Spleen (tissue), 11 donors: ENCODE measurements around the gene OXSM. TPM values are rescaled to one million over a fixed set of nuclear protein-coding genes. Genes with fewer than 3 reads are reported as not detected.

ENCODE experiments used
- DNase-seq: peaks from one replicate; pipeline ENCODE4 v3.0.0-alpha.2; 2020
- H3K27ac ChIP-seq, 8 donors: fragments of 200-600 bp; sonication (generic) in 7 of 8; 1 replicate in 4 of 8; 2 replicates in 4 of 8; pipeline versions ENCODE4 v1.5.0 to v1.8.0; 2016 to 2021; ENCODE audit warnings: inconsistent platforms in 4 of 8, mild to moderate bottlenecking in 4 of 8, moderate library complexity in 1 of 8
- H3K27me3 ChIP-seq, 7 donors: fragments of 200-600 bp; sonication (generic) in 6 of 7; replicated peaks in 1 of 7; 1 replicate in 4 of 7; 2 replicates in 3 of 7; pipeline versions ENCODE4 v1.5.0 to v1.8.0; 2016 to 2021; ENCODE audit warnings: inconsistent platforms in 3 of 7, mild to moderate bottlenecking in 1 of 7
- H3K36me3 ChIP-seq, 6 donors: fragments of 200-600 bp; sonication (generic) in 5 of 6; 1 replicate in 4 of 6; 2 replicates in 2 of 6; pipeline versions ENCODE4 v1.5.0 to v1.8.0; 2016 to 2021; ENCODE audit warnings: inconsistent platforms in 2 of 6
- H3K4me1 ChIP-seq, 6 donors: fragments of 200-600 bp; sonication (generic) in 5 of 6; 1 replicate in 3 of 6; 2 replicates in 3 of 6; pipeline versions ENCODE4 v1.5.0 to v1.8.0; 2016 to 2021; ENCODE audit warnings: inconsistent platforms in 3 of 6
- H3K4me3 ChIP-seq, 8 donors: fragments of 200-600 bp; sonication (generic) in 7 of 8; 1 replicate in 4 of 8; 2 replicates in 4 of 8; pipeline versions ENCODE4 v1.5.0 to v1.8.0; 2016 to 2021; ENCODE audit warnings: inconsistent platforms in 4 of 8, mild to moderate bottlenecking in 4 of 8, moderate library complexity in 2 of 8
- H3K9me3 ChIP-seq, 8 donors: fragments of 200-600 bp; sonication (generic) in 7 of 8; 1 replicate in 4 of 8; 2 replicates in 4 of 8; pipeline versions ENCODE4 v1.5.0 to v1.8.0; 2016 to 2021; ENCODE audit warnings: inconsistent platforms in 4 of 8
- CTCF ChIP-seq, 11 experiments: fragments of 200-600 bp in 7 of 11; fragments of 450-650 bp in 4 of 11; sonication (generic) in 4 of 11; IDR thresholded peaks in 8 of 11; conservative IDR thresholded peaks in 3 of 11; 1 replicate in 7 of 11; 2 replicates in 4 of 11; pipeline versions ENCODE4 v1.4.0 to v1.8.0; 2016 to 2021; ENCODE audit warnings: antibody characterized with exemption in 11 of 11, inconsistent platforms in 4 of 11, mild to moderate bottlenecking in 1 of 11
- POLR2A ChIP-seq, 3 donors: fragments of 450-650 bp; IDR thresholded peaks; one replicate each; pipeline ENCODE4 v1.5.1; 2017; ENCODE audit warnings: antibody characterized with exemption in 3 of 3, mild to moderate bottlenecking in 1 of 3
- POLR2AphosphoS5 ChIP-seq, 3 donors: sonication (generic); formaldehyde crosslinking; IDR thresholded peaks; one replicate each; pipeline ENCODE4 v1.5.1; 2017; ENCODE audit warnings: antibody characterized with exemption in 3 of 3
- WGBS, 5 donors: extraction: QIAGEN DNeasy Blood & Tissue Kit in 3 of 5; methylation state at CpG; one replicate each; pipeline versions ENCODE4 v1.1.5 to v1.1.7; 2013 to 2018; 5-methylcytosine and 5-hydroxymethylcytosine counted together
- intact Hi-C: fragments of 100-400 bp; cut with DNase I; formaldehyde crosslinking; loops from one replicate; pipeline ENCODE4 v1.15.0; 2023; ENCODE audit warnings: low total_unique reads
- polyA plus RNA-seq, 3 donors: library from polyadenylated mRNA; stranded (reverse); fragments of 200-250 nt; gene quantifications; one replicate each; pipeline ENCODE4 v1.2.1, GENCODE V29; 2013
- total RNA-seq, 7 donors: library from RNA; depleted of rRNA in 3 of 7; stranded (reverse); fragments of >200 nt in 3 of 7; fragmentation: NEBNext Ultra II Directional in 4 of 7; extraction: Animal tissue kit (Norgen Biotek cat#: 25700) in 4 of 7; gene quantifications; one replicate each; pipeline versions ENCODE4 v1.1.0 to v1.2.1, GENCODE V29; 2016 to 2021
- donor health status: healthy with polysubstance abuse.
- donor health status: DM: no; HTN: no; CAD: no; lungs with moderate emphysema.
- donor health status: DM: no; HTN: no; CAD: no.
- donor health status: Bipolar disorder and iron deficiency.
- donor health status: healthy.
- donor health status: DM: no; HTN: no; CAD: no.
- donor health status: DM: yes; HTN: yes; CAD: no.

Gene OXSM
- total and polyA plus RNA-seq, 10 donors, result 6.9 to 18.7 (median 10.2) TPM

DNA sequence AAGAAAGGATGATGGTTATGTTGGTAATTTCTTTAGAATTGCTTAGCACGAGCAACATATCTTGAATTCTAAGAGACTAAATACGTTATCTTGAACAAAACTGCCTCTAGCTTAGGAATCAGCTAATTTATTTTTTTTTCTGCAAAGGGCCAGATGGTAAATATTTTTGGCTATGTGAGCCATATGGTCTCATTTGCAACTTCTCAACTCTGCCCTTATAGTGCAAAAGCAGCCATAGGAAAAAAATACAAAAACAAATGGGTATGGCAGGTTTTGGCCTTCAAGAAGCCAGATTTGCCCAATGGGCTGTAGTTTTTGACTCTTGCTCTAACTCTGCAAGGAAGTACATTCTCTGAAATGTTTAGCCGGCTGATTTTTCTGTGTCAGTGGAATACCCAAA lies 11.9 kb downstream of the OXSM start:
- intact Hi-C loops, result no loop called here
- Histone ChIP-seq H3K4me3 (no peak overlapping the region), H3K9me3 (no peaks in the 10 kb centered on the region), H3K4me1 (no peaks in the 10 kb centered on the region), H3K36me3 (no peaks in the 10 kb centered on the region), H3K27me3 (no peaks in the 10 kb centered on the region), H3K27ac (no peak overlapping the region)
- no peak for DNase-seq
- TF ChIP-seq POLR2A (IDR thresholded peaks at IDR 0.05) (no peak), POLR2AphosphoS5 (IDR thresholded peaks at IDR 0.05) (no peak), CTCF (IDR thresholded peaks at IDR 0.05 in 8 of 11, conservative IDR thresholded peaks at IDR 0.05 in 3 of 11) (no peak)
- WGBS, 5 donors, result 89 to 98% (median 96%) methylated on average over 3 of the region's 3 CpGs

DNA sequence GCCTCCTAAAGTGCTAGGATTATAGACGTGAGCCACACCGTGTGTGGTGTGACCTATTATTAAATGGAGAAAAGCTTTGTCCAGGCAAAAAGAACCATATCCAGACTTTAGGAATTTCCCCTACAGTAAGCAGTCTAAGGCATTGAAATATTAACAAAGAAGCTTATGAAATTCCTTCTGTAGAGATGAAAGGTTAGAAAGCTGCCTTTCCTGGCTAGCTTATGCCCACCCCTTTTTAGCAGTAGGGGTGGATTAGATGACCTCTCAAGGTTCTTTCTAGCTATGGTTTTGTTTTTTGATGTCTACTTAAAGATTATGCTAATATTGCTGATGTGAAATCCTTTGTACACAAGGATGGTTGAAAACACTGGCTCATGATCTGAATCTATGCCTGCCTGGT lies 13.9 kb downstream of the OXSM start:
- no peaks in the 10 kb centered on the region for H3K9me3 ChIP-seq
- H3K27ac ChIP-seq, result no peak overlapping the region
- no peak for DNase-seq
- no peaks in the 10 kb centered on the region for H3K4me1 ChIP-seq
- no peaks in the 10 kb centered on the region for H3K36me3 ChIP-seq
- no peak for TF ChIP-seq CTCF (IDR thresholded peaks at IDR 0.05 in 8 of 11, conservative IDR thresholded peaks at IDR 0.05 in 3 of 11)
- TF ChIP-seq POLR2AphosphoS5 (IDR thresholded peaks at IDR 0.05), result no peak
- no peak for TF ChIP-seq POLR2A (IDR thresholded peaks at IDR 0.05)
- intact Hi-C loops, result no loop called here
- 83 to 96% (median 90%) methylated on average over 2 of the region's 2 CpGs for WGBS, 5 donors
- H3K4me3 ChIP-seq, result no peak overlapping the region
- H3K27me3 ChIP-seq, result no peaks in the 10 kb centered on the region

DNA sequence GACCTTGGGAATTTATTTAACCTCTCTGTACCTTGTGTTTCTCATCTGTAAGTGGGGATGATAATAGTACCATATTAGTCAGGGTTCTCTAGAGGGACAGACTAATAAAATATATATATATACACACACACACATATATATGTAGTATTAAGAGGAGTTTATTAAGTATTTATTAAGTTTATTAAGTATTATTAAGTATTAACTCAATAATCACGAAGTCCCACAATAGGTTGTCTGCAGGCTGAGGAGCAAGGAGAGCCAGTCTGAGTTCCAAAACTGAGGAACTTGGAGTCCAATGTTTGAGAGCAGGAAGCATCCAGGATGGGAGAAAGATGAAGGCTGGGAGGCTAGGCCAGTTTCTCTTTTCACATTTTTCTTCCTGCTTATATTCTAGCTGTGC lies 14.8 kb downstream of the OXSM start:
- TF ChIP-seq POLR2AphosphoS5 (IDR thresholded peaks at IDR 0.05) (no peak), POLR2A (IDR thresholded peaks at IDR 0.05) (no peak), CTCF (IDR thresholded peaks at IDR 0.05 in 8 of 11, conservative IDR thresholded peaks at IDR 0.05 in 3 of 11) (no peak)
- no peaks in the 10 kb centered on the region for H3K9me3 ChIP-seq
- no peak overlapping the region for H3K4me3 ChIP-seq
- H3K36me3 ChIP-seq, result no peaks in the 10 kb centered on the region
- DNase-seq, result no peak
- 75 to 88% (median 80%) methylated on average over 1 of the region's 1 CpG for WGBS, 5 donors
- H3K4me1 ChIP-seq, result no peaks in the 10 kb centered on the region
- intact Hi-C loops, result no loop called here
- H3K27me3 ChIP-seq, result no peaks in the 10 kb centered on the region
- H3K27ac ChIP-seq, result no peak overlapping the region

DNA sequence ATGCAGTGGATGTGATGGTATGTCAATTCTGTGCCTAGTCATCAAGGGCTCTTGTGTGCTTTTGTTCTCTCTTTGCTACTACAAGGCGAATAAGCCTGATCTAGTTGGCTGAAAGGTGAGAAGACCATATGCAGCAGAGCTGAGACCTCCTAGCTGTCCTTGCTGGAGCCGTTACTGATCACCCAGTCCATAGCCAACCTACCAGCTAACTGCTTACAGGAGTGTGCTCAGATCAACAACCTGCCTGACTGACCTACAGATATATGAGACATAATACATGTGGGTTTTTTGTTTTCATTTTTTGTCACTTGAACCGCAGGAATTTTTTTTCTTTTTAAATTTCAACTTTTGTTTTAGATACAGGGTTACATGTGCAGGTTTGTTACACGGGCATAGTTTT lies 22.8 kb downstream of the OXSM start:
- Histone ChIP-seq H3K27me3 (no peaks in the 10 kb centered on the region), H3K4me3 (no peak overlapping the region), H3K4me1 (no peaks in the 10 kb centered on the region), H3K9me3 (peaks cover 0 to 10% (median 0%) of the 10 kb centered on the region in 8 donors), H3K27ac (no peak overlapping the region), H3K36me3 (no peaks in the 10 kb centered on the region)
- 81 to 93% (median 90%) methylated on average over 4 of the region's 4 CpGs for WGBS, 5 donors
- TF ChIP-seq POLR2A (IDR thresholded peaks at IDR 0.05) (no peak), CTCF (IDR thresholded peaks at IDR 0.05 in 8 of 11, conservative IDR thresholded peaks at IDR 0.05 in 3 of 11) (no peak), POLR2AphosphoS5 (IDR thresholded peaks at IDR 0.05) (no peak)
- intact Hi-C loops, result no loop called here
- DNase-seq, result no peak
